GM12878 (cell line): ENCODE data around the gene STK4. TPM values are rescaled to one million over a fixed set of nuclear protein-coding genes. Genes with fewer than 3 reads are reported as not detected.

Source experiments
- ATF2 ChIP-seq: IDR thresholded peaks from 2 replicates; pipeline ENCODE4 v1.6.1; 2012; ENCODE audit warnings: low read length, inconsistent platforms
- BACH1 ChIP-seq: fragments of 450-650 bp; IDR thresholded peaks from 2 replicates; pipeline ENCODE4 v1.6.1; 2017; ENCODE audit warnings: mild to moderate bottlenecking, borderline replicate concordance
- BCL11A ChIP-seq: IDR thresholded peaks from 2 replicates; pipeline ENCODE4 v1.6.1; 2011; ENCODE audit warnings: low read depth, low read length
- CHD4 ChIP-seq: fragments of 200-600 bp; sonication (generic); IDR thresholded peaks from 2 replicates; pipeline ENCODE4 v1.6.1; 2016; ENCODE audit warnings: mild to moderate bottlenecking
- CREB1 ChIP-seq: IDR thresholded peaks from 2 replicates; pipeline ENCODE4 v1.6.1; 2012; ENCODE audit warnings: low read depth, mild to moderate bottlenecking, inconsistent platforms
- CREM ChIP-seq: IDR thresholded peaks from 2 replicates; pipeline ENCODE4 v1.6.1; 2014; ENCODE audit warnings: antibody characterized with exemption, low read depth
- FOXM1 ChIP-seq: IDR thresholded peaks from 2 replicates; pipeline ENCODE4 v1.6.1; 2012; ENCODE audit warnings: low read depth, mild to moderate bottlenecking, inconsistent platforms, low read length, moderate library complexity
- HDAC2 ChIP-seq: fragments of 200-600 bp; sonication (generic); IDR thresholded peaks from 2 replicates; pipeline ENCODE4 v1.6.1; 2017
- HDGF ChIP-seq: fragments of 450-650 bp; IDR thresholded peaks from 2 replicates; pipeline ENCODE4 v1.6.1; 2016; ENCODE audit warnings: antibody characterized with exemption
- HSF1 ChIP-seq: fragments of 150-350 bp; IDR thresholded peaks from 2 replicates; pipeline ENCODE4 v1.6.1; 2014; ENCODE audit warnings: mild to moderate bottlenecking, low read depth, low read length
- IRF4 ChIP-seq: IDR thresholded peaks from 2 replicates; pipeline ENCODE4 v1.6.1; 2011; ENCODE audit warnings: low read depth, low read length
- MTA2 ChIP-seq: fragments of 450-650 bp; IDR thresholded peaks from 2 replicates; pipeline ENCODE4 v1.6.1; 2016; ENCODE audit warnings: low read depth, mild to moderate bottlenecking, moderate library complexity
- MTA3 ChIP-seq: IDR thresholded peaks from 2 replicates; pipeline ENCODE4 v1.6.1; 2012; ENCODE audit warnings: low read length, inconsistent platforms, borderline replicate concordance
- MXI1 ChIP-seq: fragments of 150-350 bp; IDR thresholded peaks from 2 replicates; pipeline ENCODE4 v1.6.1; 2011; ENCODE audit warnings: low read depth, mild to moderate bottlenecking, inconsistent platforms, low read length, improper control_type of control experiment
- NBN ChIP-seq: fragments of 450-650 bp; IDR thresholded peaks from 2 replicates; pipeline ENCODE4 v1.6.1; 2016
- NFIC ChIP-seq: IDR thresholded peaks from 2 replicates; pipeline ENCODE4 v1.6.1; 2012; ENCODE audit warnings: low read depth, mild to moderate bottlenecking, inconsistent platforms, low read length, moderate library complexity
- RAD51 ChIP-seq: fragments of 450-650 bp; IDR thresholded peaks from 2 replicates; pipeline ENCODE4 v1.6.1; 2016; ENCODE audit warnings: moderate library complexity, mild to moderate bottlenecking, inconsistent platforms
- RB1 ChIP-seq: fragments of 450-650 bp; formaldehyde crosslinking; IDR thresholded peaks from 2 replicates; pipeline ENCODE4 v1.6.1; 2017; ENCODE audit warnings: mild to moderate bottlenecking, borderline replicate concordance
- RFX5 ChIP-seq: IDR thresholded peaks from 2 replicates; pipeline ENCODE4 v1.6.1; 2011; ENCODE audit warnings: low read depth, low read length, improper control_type of control experiment
- STAT1 ChIP-seq: fragments of 450-650 bp; conservative IDR thresholded peaks from 2 replicates; pipeline ENCODE4 v1.6.1; 2014; ENCODE audit warnings: antibody characterized with exemption, mild to moderate bottlenecking
- TCF12 ChIP-seq: IDR thresholded peaks from 2 replicates; pipeline ENCODE4 v1.6.1; 2011; ENCODE audit warnings: low read depth, mild to moderate bottlenecking, low read length
- USF2 ChIP-seq: IDR thresholded peaks from 2 replicates; pipeline ENCODE4 v1.6.1; 2011; ENCODE audit warnings: low read depth, low read length, improper control_type of control experiment, borderline replicate concordance
- ZBTB40 ChIP-seq: fragments of 450-650 bp; IDR thresholded peaks from 2 replicates; pipeline ENCODE4 v1.6.1; 2016; ENCODE audit warnings: mild to moderate bottlenecking, moderate library complexity, borderline replicate concordance
- ZNF384 ChIP-seq: IDR thresholded peaks from 2 replicates; pipeline ENCODE4 v1.6.1; 2012; ENCODE audit warnings: low read depth, mild to moderate bottlenecking, low read length, improper control_type of control experiment, borderline replicate concordance
- polyA plus RNA-seq, 11 experiments: library from polyadenylated mRNA; depleted of rRNA in 4 of 11; unstranded in 6 of 11; stranded (reverse) in 5 of 11; fragments of >200 nt; fragmentation: Nextera tagmentation in 4 of 11; fragmentation: Illumina TruSeq in 1 of 11; extraction: Ambion mirVana in 4 of 11; extraction: Trizol in 1 of 11; gene quantifications; 1 replicate in 1 of 11; 2 replicates in 10 of 11; pipeline versions ENCODE4 v1.2.1 to v1.2.3, GENCODE V29; 2011 to 2016; ENCODE audit warnings: inconsistent platforms in 2 of 11, missing spikeins in 2 of 11, low read depth in 1 of 11
- total RNA-seq, 4 experiments: library from RNA; depleted of rRNA in 3 of 4; stranded (reverse); fragments of >200 nt in 3 of 4; fragmentation: Illumina TruSeq in 1 of 4; extraction: Trizol in 1 of 4; gene quantifications; 2 replicates each; pipeline versions ENCODE4 v1.2.1 to v1.2.3, GENCODE V29; 2013 to 2021

STK4 gene
- total and polyA plus RNA-seq, 10 of the 15 experiments (the other 5 are each of a cell fraction or from before 2014, with no cell fraction given), result 24.0 to 135 (median 89.7) TPM

GRCh38 chr20:44979090-44979621 lies 12.8 kb downstream of the STK4 start (continued):
- TF ChIP-seq NFIC, result peak; percentile 77
- TF ChIP-seq RFX5, result no peak
- TF ChIP-seq ZNF384, result peak; percentile 54; the same call in 1 of the 2 replicates
- no peak for TF ChIP-seq NBN
- TF ChIP-seq MTA2, result peak; percentile 17; the same call in 1 of the 2 replicates
- TF ChIP-seq STAT1, result no peak
- TF ChIP-seq ATF2, result peak; percentile 78
- peak; percentile 12; the same call in 1 of the 2 replicates for TF ChIP-seq ZBTB40
- 0 out of 2 replicates have a peak, but pooled peaks have one; percentile 23 for TF ChIP-seq FOXM1
- 0 out of 2 replicates have a peak, but pooled peaks have one; percentile 13 for TF ChIP-seq BCL11A
- peak; percentile 65; the same call in 1 of the 2 replicates for TF ChIP-seq CREM
- TF ChIP-seq USF2, result peak; percentile 56
- TF ChIP-seq HDAC2, result no peak
- TF ChIP-seq CREB1, result peak; percentile 65; the same call in 1 of the 2 replicates
- 0 out of 2 replicates have a peak, but pooled peaks have one; percentile 43 for TF ChIP-seq MTA3
- TF ChIP-seq IRF4, result no peak
- TF ChIP-seq CHD4, result 0 out of 2 replicates have a peak, but pooled peaks have one; percentile 56
- 0 out of 2 replicates have a peak, but pooled peaks have one; percentile 33 for TF ChIP-seq BACH1
- TF ChIP-seq RB1, result no peak
- no peak for TF ChIP-seq TCF12
- no peak for TF ChIP-seq HSF1
- peak; percentile 95 for TF ChIP-seq RAD51
- TF ChIP-seq MXI1, result peak; percentile 48; the same call in 1 of the 2 replicates
- TF ChIP-seq HDGF, result no peak
- TF ChIP-seq, all 136 proteins: peak for 28
